Calu3 (cell line): Measurements from ENCODE around the gene PFDN6. TPM values are rescaled to one million over a fixed set of nuclear protein-coding genes. Genes with fewer than 3 reads are reported as not detected.
A peak's percentile ranks its signal among the peaks of the same experiment; 100 is the strongest.

Experiments
- Bru-seq: library from RNA; stranded (reverse); fragments of 400-500 nt; gene quantifications from one replicate; lab custom pipeline; 2021; lab: Mats Ljungman, UMichigan
- BruChase-seq, 2 experiments: library from RNA; stranded (reverse); fragments of 400-500 nt; gene quantifications; one replicate each; lab custom pipeline; 2021; lab: Mats Ljungman, UMichigan
- BruUV-seq: library from RNA; stranded (reverse); fragments of 400-500 nt; replicated peaks from 2 replicates; lab custom pipeline; 2021; lab: Mats Ljungman, UMichigan
- CTCF ChIA-PET: fragments of 300-600 bp; sonication (Branson Sonifier 250); formaldehyde crosslinking; loops from one replicate; lab custom pipeline; 2022; ENCODE audit warnings: antibody characterized with exemption; lab: Charles Lee
- DNase-seq: peaks from one replicate; pipeline ENCODE4 v3.0.0; 2022
- H3K27ac Mint-ChIP-seq: one replicate; pipeline ENCODE4 v1.8.0; 2022; ENCODE audit warnings: mixed read lengths; ENCODE audit not compliant: unreplicated experiment
- H3K27me3 Mint-ChIP-seq: one replicate; pipeline ENCODE4 v1.8.0; 2022; ENCODE audit warnings: mixed read lengths; ENCODE audit not compliant: unreplicated experiment
- H3K36me3 Mint-ChIP-seq: one replicate; pipeline ENCODE4 v1.8.0; 2022; ENCODE audit warnings: mild to moderate bottlenecking, moderate library complexity, mixed read lengths; ENCODE audit not compliant: insufficient read depth, unreplicated experiment
- H3K4me1 Mint-ChIP-seq: one replicate; pipeline ENCODE4 v1.8.0; 2022; ENCODE audit warnings: mild to moderate bottlenecking, low read depth, mixed read lengths; ENCODE audit not compliant: unreplicated experiment
- H3K4me3 Mint-ChIP-seq: one replicate; pipeline ENCODE4 v1.8.0; 2022; ENCODE audit warnings: mild to moderate bottlenecking, low read depth, moderate library complexity, mixed read lengths; ENCODE audit not compliant: unreplicated experiment
- H3K9me3 Mint-ChIP-seq: one replicate; pipeline ENCODE4 v1.8.0; 2022; ENCODE audit warnings: low read depth, mixed read lengths; ENCODE audit not compliant: unreplicated experiment
- CTCF ChIP-seq: fragments of 200-600 bp; IDR thresholded peaks from one replicate; pipeline ENCODE4 v1.8.0; 2022; ENCODE audit warnings: antibody characterized with exemption; ENCODE audit not compliant: unreplicated experiment
- intact Hi-C: fragments of 100-400 bp; cut with micrococcal nuclease; formaldehyde crosslinking; loops from one replicate; pipeline ENCODE4 v1.10.0; 2022; ENCODE audit not compliant: unreplicated experiment
- long read RNA-seq: library from polyadenylated mRNA; stranded (forward); transcript quantifications from one replicate; pipeline ENCODE4 v2.0.0, GENCODE V29; 2022
- total RNA-seq: library from RNA; stranded (reverse); gene quantifications from 2 replicates; pipeline ENCODE4 v1.2.3, GENCODE V29; 2022

The PFDN6 gene
- total RNA-seq (141 and 168 TPM in 2 replicates), Bru-seq, nascent RNA (percentile 73 among the genes with signal in this experiment), BruChase-seq, experiment 1, labeled RNA remaining after a 6-hour chase (percentile 84 among the genes with signal in this experiment), BruChase-seq, experiment 2, labeled RNA remaining after a 2-hour chase (percentile 75 among the genes with signal in this experiment)
- long read RNA-seq, transcript PFDN6-204 (5 exons, 884 nt) = major isoform, 5 of 28 reads
- long read RNA-seq, partial matches to known transcripts = 4 of 28 reads
- long read RNA-seq, other reads (novel, unspliced or antisense) = 12 of 28 reads

- Mint-ChIP-seq H3K9me3 (no peaks in the 10 kb centered on the region), H3K27ac (peak within 1 kb of the TSS; percentile 69), H3K36me3 (peaks cover 72% of the 10 kb centered on the region), H3K4me1 (peaks cover 39% of the 10 kb centered on the region), H3K4me3 (peak within 1 kb of the TSS; percentile 81), H3K27me3 (no peaks in the 10 kb centered on the region)
- CTCF ChIA-PET = interaction anchor here (0.5 to 2.7 kb wide), 13 partner anchors 9 to 296 kb away, joined by 3 to 14 read pairs (median 5); partner anchors contain the start of genes B3GALT4, RGL2, RPS18 and VPS52
- peak; percentile 82 for DNase-seq
- BruUV-seq = no TSS peak
- intact Hi-C loops = loop anchor here (1.0 kb wide), 1 partner anchor 8 kb away; no protein-coding TSS in a partner anchor
- no peak for TF ChIP-seq CTCF
Measured at GRCh38 chr6:33288921-33289783, at the start of gene PFDN6, which contains the start of gene WDR46. Gene PFDN6 (plus strand): TSS chr6:33289601. CDS start chr6:33289857, 256 bp downstream. Gene WDR46 (minus strand): TSS chr6:33289239. CDS start chr6:33289170, 69 bp downstream.

GRCh38 chr6:33241968-33242367 is 47.4 kb upstream of the PFDN6 start:
- intact Hi-C loops = no loop called here
- no peak for TF ChIP-seq CTCF
- Mint-ChIP-seq H3K4me3 (no peak overlapping the region), H3K4me1 (no peaks in the 10 kb centered on the region), H3K36me3 (no peaks in the 10 kb centered on the region), H3K27me3 (peaks cover 73% of the 10 kb centered on the region), H3K9me3 (no peaks in the 10 kb centered on the region), H3K27ac (no peak overlapping the region)
- no peak for DNase-seq
- no TSS peak for BruUV-seq
- CTCF ChIA-PET = interaction anchor here (0.6 kb wide), 1 partner anchor 67 kb away, joined by 13 read pairs; no protein-coding TSS in a partner anchor

GRCh38 chr6:33243476-33243875 is 45.9 kb upstream of the PFDN6 start:
- Mint-ChIP-seq H3K4me3 (no peak overlapping the region), H3K27me3 (peaks cover 61% of the 10 kb centered on the region)
- intact Hi-C loops = no loop called here

More at GRCh38 chr6:33243476-33243875, 45.9 kb upstream of the PFDN6 start:
- no peaks in the 10 kb centered on the region for H3K36me3 Mint-ChIP-seq
- H3K4me1 Mint-ChIP-seq = peaks cover 8% of the 10 kb centered on the region
- no TSS peak for BruUV-seq
- no peak overlapping the region for H3K27ac Mint-ChIP-seq
- CTCF ChIA-PET = no interaction called here
- no peaks in the 10 kb centered on the region for H3K9me3 Mint-ChIP-seq
- no peak for TF ChIP-seq CTCF
- DNase-seq = no peak
